B cell (primary cell): ENCODE measurements around the gene GPRC5B.

Experiments used
- EZH2 ChIP-seq: IDR thresholded peaks from 2 replicates; pipeline ENCODE4 v1.6.1; 2012; ENCODE audit warnings: borderline replicate concordance, low read depth, mild to moderate bottlenecking, moderate library complexity, low read length; ENCODE audit not compliant: insufficient read depth, poor library complexity, severe bottlenecking
- TF ChIP-seq, protein P1 (sequence below): fragments of 200-600 bp; IDR thresholded peaks from one replicate; pipeline ENCODE4 v1.8.0; 2022; ENCODE audit warnings: antibody characterized with exemption, mild to moderate bottlenecking

GRCh38 chr16:19923396-19923795, 38.7 kb upstream of the GPRC5B start:
- TF ChIP-seq, protein P1, sequence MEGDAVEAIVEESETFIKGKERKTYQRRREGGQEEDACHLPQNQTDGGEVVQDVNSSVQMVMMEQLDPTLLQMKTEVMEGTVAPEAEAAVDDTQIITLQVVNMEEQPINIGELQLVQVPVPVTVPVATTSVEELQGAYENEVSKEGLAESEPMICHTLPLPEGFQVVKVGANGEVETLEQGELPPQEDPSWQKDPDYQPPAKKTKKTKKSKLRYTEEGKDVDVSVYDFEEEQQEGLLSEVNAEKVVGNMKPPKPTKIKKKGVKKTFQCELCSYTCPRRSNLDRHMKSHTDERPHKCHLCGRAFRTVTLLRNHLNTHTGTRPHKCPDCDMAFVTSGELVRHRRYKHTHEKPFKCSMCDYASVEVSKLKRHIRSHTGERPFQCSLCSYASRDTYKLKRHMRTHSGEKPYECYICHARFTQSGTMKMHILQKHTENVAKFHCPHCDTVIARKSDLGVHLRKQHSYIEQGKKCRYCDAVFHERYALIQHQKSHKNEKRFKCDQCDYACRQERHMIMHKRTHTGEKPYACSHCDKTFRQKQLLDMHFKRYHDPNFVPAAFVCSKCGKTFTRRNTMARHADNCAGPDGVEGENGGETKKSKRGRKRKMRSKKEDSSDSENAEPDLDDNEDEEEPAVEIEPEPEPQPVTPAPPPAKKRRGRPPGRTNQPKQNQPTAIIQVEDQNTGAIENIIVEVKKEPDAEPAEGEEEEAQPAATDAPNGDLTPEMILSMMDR: no peak
- no peak for TF ChIP-seq EZH2
